Measurements from ENCODE around the gene ASPRV1. TPM values are rescaled to one million over a fixed set of nuclear protein-coding genes. Genes with fewer than 3 reads are reported as not detected.

Gene ASPRV1
- total RNA-seq, 4 donors from 2014 or later = 1.6 to 4.1 (median 2.9) TPM

- no peak overlapping the region for H3K27ac ChIP-seq
- DNase-seq = peak in 1 of 3 donors; percentile 36
- H3K4me3 ChIP-seq = no peak overlapping the region
- no peaks in the 10 kb centered on the region for H3K9me3 ChIP-seq
- H3K4me1 ChIP-seq = no peaks in the 10 kb centered on the region
- no peaks in the 10 kb centered on the region for H3K36me3 ChIP-seq
- no peaks in the 10 kb centered on the region for H3K27me3 ChIP-seq
- TF ChIP-seq CTCF (IDR thresholded peaks at IDR 0.05) = no peak
- TF ChIP-seq POLR2A (IDR thresholded peaks at IDR 0.05) = no peak
Measured at GRCh38 chr2:69993048-69993565, 31.7 kb upstream of the ASPRV1 start.

GRCh38 chr2:69992310-69993047, 31.0 kb upstream of the ASPRV1 start:
- no peaks in the 10 kb centered on the region for H3K36me3 ChIP-seq
- no peak overlapping the region for H3K27ac ChIP-seq
- H3K9me3 ChIP-seq = no peaks in the 10 kb centered on the region
- H3K4me3 ChIP-seq = no peak overlapping the region
- H3K27me3 ChIP-seq = no peaks in the 10 kb centered on the region
- no peak for TF ChIP-seq CTCF (IDR thresholded peaks at IDR 0.05)
- TF ChIP-seq POLR2A (IDR thresholded peaks at IDR 0.05) = no peak
- DNase-seq = peak in 1 of 3 donors; percentile 13
- H3K4me1 ChIP-seq = no peaks in the 10 kb centered on the region

- DNase-seq = peak in 2 of 3 donors; percentile 56 to 65
- H3K27me3 ChIP-seq = no peaks in the 10 kb centered on the region
- H3K27ac ChIP-seq = peak overlapping the region in 1 of 4 donors; percentile 38
- H3K4me1 ChIP-seq = no peaks in the 10 kb centered on the region
- H3K36me3 ChIP-seq = no peaks in the 10 kb centered on the region
- TF ChIP-seq POLR2A (IDR thresholded peaks at IDR 0.05) (no peak), CTCF (IDR thresholded peaks at IDR 0.05) (no peak)
- no peak overlapping the region for H3K4me3 ChIP-seq
- no peaks in the 10 kb centered on the region for H3K9me3 ChIP-seq
Measured at GRCh38 chr2:69989441-69990105, 28.1 kb upstream of the ASPRV1 start.

GRCh38 chr2:69989009-69989408, 27.6 kb upstream of the ASPRV1 start:
- Histone ChIP-seq H3K27ac (peak overlapping the region in 1 of 4 donors; percentile 38), H3K4me3 (no peak overlapping the region), H3K36me3 (no peaks in the 10 kb centered on the region), H3K27me3 (no peaks in the 10 kb centered on the region), H3K9me3 (no peaks in the 10 kb centered on the region), H3K4me1 (no peaks in the 10 kb centered on the region)
- DNase-seq = no peak
- TF ChIP-seq CTCF (IDR thresholded peaks at IDR 0.05) (no peak), POLR2A (IDR thresholded peaks at IDR 0.05) (no peak)

GRCh38 chr2:69988086-69988635, 26.7 kb upstream of the ASPRV1 start:
- DNase-seq = no peak
- Histone ChIP-seq H3K27me3 (no peaks in the 10 kb centered on the region), H3K4me3 (no peak overlapping the region), H3K4me1 (no peaks in the 10 kb centered on the region), H3K27ac (no peak overlapping the region), H3K36me3 (no peaks in the 10 kb centered on the region), H3K9me3 (no peaks in the 10 kb centered on the region)
- TF ChIP-seq POLR2A (IDR thresholded peaks at IDR 0.05) (no peak), CTCF (IDR thresholded peaks at IDR 0.05) (no peak)
